SK-N-SH treated with all-trans-retinoic acid at 6 μM for 48 hours (cell line): ENCODE measurements around the gene MED15.
A peak's percentile ranks its signal among the peaks of the same experiment; 100 is the strongest.

ENCODE experiments used
- ATAC-seq: fragments of 200-7000 bp; cut with Tn5 transposase; 3 replicates; pipeline ENCODE4 v1.9.1; 2020; ENCODE audit warnings: mild to moderate bottlenecking, moderate library complexity
- CREB5 ChIP-seq: fragments of 250-450 bp; sonication (Bioruptor Pico); IDR thresholded peaks from 2 replicates; pipeline ENCODE4 v1.5.1; 2020; ENCODE audit warnings: low read depth, mild to moderate bottlenecking, moderate library complexity
- CSDC2 ChIP-seq: fragments of 250-450 bp; sonication (Bioruptor Pico); IDR thresholded peaks from 2 replicates; pipeline ENCODE4 v1.5.0; 2020; ENCODE audit warnings: mild to moderate bottlenecking, moderate library complexity
- CSRNP3 ChIP-seq: fragments of 250-450 bp; sonication (Bioruptor Pico); IDR thresholded peaks from 2 replicates; pipeline ENCODE4 v1.5.1; 2021; ENCODE audit warnings: mild to moderate bottlenecking, moderate library complexity
- ESRRG ChIP-seq: fragments of 250-450 bp; sonication (Bioruptor Pico); IDR thresholded peaks from 2 replicates; pipeline ENCODE4 v1.6.1; 2021; ENCODE audit warnings: mild to moderate bottlenecking
- GLIS3 ChIP-seq: fragments of 250-450 bp; sonication (Bioruptor Pico); IDR thresholded peaks from 2 replicates; pipeline ENCODE4 v1.5.0; 2020; ENCODE audit warnings: mild to moderate bottlenecking, moderate library complexity
- OSR1 ChIP-seq: fragments of 250-450 bp; sonication (Bioruptor Pico); IDR thresholded peaks from 2 replicates; pipeline ENCODE4 v1.8.0; 2022; ENCODE audit warnings: moderate library complexity, mild to moderate bottlenecking, inconsistent platforms
- PATZ1 ChIP-seq: fragments of 250-450 bp; sonication (Bioruptor Pico); IDR thresholded peaks from 2 replicates; pipeline ENCODE4 v1.8.0; 2020; ENCODE audit warnings: mild to moderate bottlenecking, moderate library complexity, borderline replicate concordance
- POU6F1 ChIP-seq: fragments of 250-450 bp; sonication (Bioruptor Pico); IDR thresholded peaks from 2 replicates; pipeline ENCODE4 v1.8.0; 2021; ENCODE audit warnings: low read depth, mild to moderate bottlenecking, moderate library complexity, borderline replicate concordance
- RARB ChIP-seq: fragments of 250-450 bp; sonication (Bioruptor Pico); IDR thresholded peaks from 2 replicates; pipeline ENCODE4 v1.8.0; 2021; ENCODE audit warnings: mild to moderate bottlenecking, moderate library complexity
- SNAI2 ChIP-seq: fragments of 250-450 bp; sonication (Bioruptor Pico); IDR thresholded peaks from 2 replicates; pipeline ENCODE4 v1.5.0; 2020; ENCODE audit warnings: mild to moderate bottlenecking, moderate library complexity
- TCF4 ChIP-seq: fragments of 250-450 bp; sonication (Bioruptor Pico); IDR thresholded peaks from 2 replicates; pipeline ENCODE4 v1.8.0; 2021; ENCODE audit warnings: mild to moderate bottlenecking, moderate library complexity, borderline replicate concordance
- TOX ChIP-seq: fragments of 250-450 bp; sonication (Bioruptor Pico); IDR thresholded peaks from 2 replicates; pipeline ENCODE4 v1.8.0; 2021; ENCODE audit warnings: mild to moderate bottlenecking, moderate library complexity, borderline replicate concordance
- ZFP3 ChIP-seq: fragments of 250-450 bp; sonication (Bioruptor Pico); IDR thresholded peaks from 2 replicates; pipeline ENCODE4 v1.5.0; 2020; ENCODE audit warnings: mild to moderate bottlenecking, moderate library complexity
- ZFP30 ChIP-seq: fragments of 450-650 bp; formaldehyde crosslinking; IDR thresholded peaks from 2 replicates; pipeline ENCODE4 v1.5.0; 2022; ENCODE audit warnings: mild to moderate bottlenecking, moderate library complexity
- ZNF565 ChIP-seq: fragments of 450-650 bp; formaldehyde crosslinking; conservative IDR thresholded peaks from 2 replicates; pipeline ENCODE4 v1.5.0; 2020; ENCODE audit warnings: low read depth, mild to moderate bottlenecking, moderate library complexity
- ZNF70 ChIP-seq: fragments of 450-650 bp; formaldehyde crosslinking; IDR thresholded peaks from 2 replicates; pipeline ENCODE4 v1.5.0; 2020; ENCODE audit warnings: mild to moderate bottlenecking, moderate library complexity
- ZNF8 ChIP-seq: fragments of 450-650 bp; formaldehyde crosslinking; IDR thresholded peaks from 2 replicates; pipeline ENCODE4 v1.5.0; 2020; ENCODE audit warnings: mild to moderate bottlenecking, moderate library complexity

Gene MED15

GRCh38 chr22:20566420-20567260, 59.2 kb downstream of the MED15 start:
- ATAC-seq = peak; percentile 27
- no peak for TF ChIP-seq POU6F1 (CRISPR knock-in tag)
- no peak for TF ChIP-seq OSR1 (CRISPR knock-in tag)
- no peak for TF ChIP-seq CSDC2 (CRISPR knock-in tag)
- no peak for TF ChIP-seq CSRNP3 (CRISPR knock-in tag)
- no peak for TF ChIP-seq ZFP30 (CRISPR knock-in tag)
- no peak for TF ChIP-seq SNAI2 (CRISPR knock-in tag)

- peak; percentile 1; the same call in 2 of the 3 replicates for ATAC-seq
- TF ChIP-seq ZFP3 (CRISPR knock-in tag) = no peak
- TF ChIP-seq ZFP30 (CRISPR knock-in tag) = no peak
Observed at GRCh38 chr22:20567371-20567847, 60.0 kb downstream of the MED15 start.

GRCh38 chr22:20567993-20568417, 60.6 kb downstream of the MED15 start:
- peak; percentile 50 for ATAC-seq
- no peak for TF ChIP-seq TCF4 (CRISPR knock-in tag)
- no peak for TF ChIP-seq ZFP30 (CRISPR knock-in tag)
- TF ChIP-seq ZFP3 (CRISPR knock-in tag) = no peak
- TF ChIP-seq ZNF70 (CRISPR knock-in tag) = no peak
- no peak for TF ChIP-seq TOX (CRISPR knock-in tag)
- no peak for TF ChIP-seq SNAI2 (CRISPR knock-in tag)
- no peak for TF ChIP-seq GLIS3
- no peak for TF ChIP-seq ESRRG (CRISPR knock-in tag)
- TF ChIP-seq POU6F1 (CRISPR knock-in tag) = no peak
- TF ChIP-seq PATZ1 = no peak
- TF ChIP-seq OSR1 (CRISPR knock-in tag) = no peak

- no peak for ATAC-seq
- TF ChIP-seq TCF4 (CRISPR knock-in tag) (no peak), TOX (CRISPR knock-in tag) (no peak), ZNF565 (CRISPR knock-in tag) (no peak), ZNF8 (CRISPR knock-in tag) (no peak), CREB5 (CRISPR knock-in tag) (no peak), RARB (CRISPR knock-in tag) (no peak), PATZ1 (no peak)
Observed at GRCh38 chr22:20568502-20569058, 61.2 kb downstream of the MED15 start.
